RKO (cell line): ENCODE results near the gene SPATA7.

Source experiments
- DNase-seq: peaks from one replicate; pipeline ENCODE4 v3.0.0-alpha.2; 2016; ENCODE audit warnings: low spot score

SPATA7 gene

GRCh38 chr14:88420187-88420586 is 34.7 kb downstream of the SPATA7 start:
- no peak for DNase-seq

- no peak for DNase-seq
Observed at GRCh38 chr14:88421286-88421685, 35.8 kb downstream of the SPATA7 start.

- DNase-seq: no peak
Observed at GRCh38 chr14:88422047-88422446, 36.6 kb downstream of the SPATA7 start.

GRCh38 chr14:88422919-88423650 is 37.6 kb downstream of the SPATA7 start:
- peak; percentile 92 for DNase-seq

- DNase-seq: no peak
Observed at GRCh38 chr14:88424573-88424972, 39.1 kb downstream of the SPATA7 start.

GRCh38 chr14:88426271-88426670 is 40.8 kb downstream of the SPATA7 start:
- DNase-seq: no peak

GRCh38 chr14:88430976-88431375 is 45.5 kb downstream of the SPATA7 start:
- no peak for DNase-seq

- DNase-seq: no peak
Observed at GRCh38 chr14:88437658-88438057, 52.2 kb downstream of the SPATA7 start.

GRCh38 chr14:88439088-88439487 is 53.6 kb downstream of the SPATA7 start:
- no peak for DNase-seq

GRCh38 chr14:88452231-88452630 is 66.8 kb downstream of the SPATA7 start:
- no peak for DNase-seq

- no peak for DNase-seq
Observed at GRCh38 chr14:88454886-88455285, 69.4 kb downstream of the SPATA7 start.

- no peak for DNase-seq
Observed at GRCh38 chr14:88463318-88463717, 77.9 kb downstream of the SPATA7 start.

GRCh38 chr14:88468406-88468805 is 82.9 kb downstream of the SPATA7 start:
- no peak for DNase-seq

GRCh38 chr14:88470542-88471440 is 85.3 kb downstream of the SPATA7 start:
- DNase-seq: no peak

- DNase-seq: no peak
Observed at GRCh38 chr14:88473791-88474190, 88.3 kb downstream of the SPATA7 start.

GRCh38 chr14:88476214-88476774 is 90.8 kb downstream of the SPATA7 start:
- DNase-seq: no peak

GRCh38 chr14:88476825-88477224 is 91.4 kb downstream of the SPATA7 start:
- DNase-seq: no peak

GRCh38 chr14:88477513-88478250 is 92.2 kb downstream of the SPATA7 start:
- DNase-seq: no peak

- DNase-seq: no peak
Observed at GRCh38 chr14:88478931-88479330, 93.5 kb downstream of the SPATA7 start.

GRCh38 chr14:88479574-88479987 is 94.1 kb downstream of the SPATA7 start:
- no peak for DNase-seq

GRCh38 chr14:88481059-88481458 is 95.6 kb downstream of the SPATA7 start:
- no peak for DNase-seq

- DNase-seq: no peak
Observed at GRCh38 chr14:88481794-88482193, 96.3 kb downstream of the SPATA7 start.
